Measurements from ENCODE around the gene CAMK4.

DNA sequence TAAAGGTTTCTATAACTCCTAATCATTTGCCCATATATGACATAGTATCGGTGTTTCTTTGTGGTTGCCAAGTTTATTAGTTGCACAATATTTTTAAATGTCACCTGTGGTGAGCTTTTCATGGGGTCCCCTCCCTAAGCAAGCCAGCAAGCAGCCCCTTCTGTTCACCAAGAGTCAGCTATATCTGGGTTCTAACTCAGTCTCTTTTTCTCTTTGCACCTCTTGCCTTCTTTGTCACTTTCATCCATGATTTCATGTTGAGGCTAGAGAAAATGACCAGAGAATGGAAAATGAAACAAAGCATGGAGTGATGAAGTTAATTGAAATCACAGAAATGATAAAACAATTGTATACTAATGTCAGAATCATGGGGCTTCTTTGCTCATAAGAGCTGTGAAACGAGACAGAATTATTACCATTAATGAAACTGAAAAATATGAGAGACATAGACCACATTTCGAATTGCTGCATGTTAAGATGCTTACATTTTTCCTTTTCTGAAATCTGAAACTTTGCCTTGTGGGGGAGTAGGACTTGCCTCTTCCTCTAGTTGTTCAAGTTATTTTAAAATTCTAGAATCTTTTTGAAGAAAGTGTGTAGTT lies 75.7 kb downstream of the CAMK4 start:
- TF ChIP-seq, protein P1, sequence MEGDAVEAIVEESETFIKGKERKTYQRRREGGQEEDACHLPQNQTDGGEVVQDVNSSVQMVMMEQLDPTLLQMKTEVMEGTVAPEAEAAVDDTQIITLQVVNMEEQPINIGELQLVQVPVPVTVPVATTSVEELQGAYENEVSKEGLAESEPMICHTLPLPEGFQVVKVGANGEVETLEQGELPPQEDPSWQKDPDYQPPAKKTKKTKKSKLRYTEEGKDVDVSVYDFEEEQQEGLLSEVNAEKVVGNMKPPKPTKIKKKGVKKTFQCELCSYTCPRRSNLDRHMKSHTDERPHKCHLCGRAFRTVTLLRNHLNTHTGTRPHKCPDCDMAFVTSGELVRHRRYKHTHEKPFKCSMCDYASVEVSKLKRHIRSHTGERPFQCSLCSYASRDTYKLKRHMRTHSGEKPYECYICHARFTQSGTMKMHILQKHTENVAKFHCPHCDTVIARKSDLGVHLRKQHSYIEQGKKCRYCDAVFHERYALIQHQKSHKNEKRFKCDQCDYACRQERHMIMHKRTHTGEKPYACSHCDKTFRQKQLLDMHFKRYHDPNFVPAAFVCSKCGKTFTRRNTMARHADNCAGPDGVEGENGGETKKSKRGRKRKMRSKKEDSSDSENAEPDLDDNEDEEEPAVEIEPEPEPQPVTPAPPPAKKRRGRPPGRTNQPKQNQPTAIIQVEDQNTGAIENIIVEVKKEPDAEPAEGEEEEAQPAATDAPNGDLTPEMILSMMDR (IDR thresholded peaks at IDR 0.05; ENCODE audit: poor library complexity, severe bottlenecking) = no peak
- TF ChIP-seq POLR2AphosphoS5 (IDR thresholded peaks at IDR 0.05) (no peak), EZH2 (IDR thresholded peaks at IDR 0.05; ENCODE audit: borderline replicate concordance, insufficient read depth, low read length, poor library complexity, severe bottlenecking) (no peak), TAF1 (IDR thresholded peaks at IDR 0.05; ENCODE audit: low read depth) (no peak)

All from neural cell (in vitro differentiated cells).